RCC 7860 (cell line): Measurements from ENCODE around the gene PDCD4.

Experiments
- DNase-seq: peaks from one replicate; pipeline ENCODE4 v3.0.0-alpha.2; 2015; ENCODE audit warnings: low spot score
- FAIRE-seq: peaks from 2 replicates; lab custom pipeline; 2012; peaks lifted over from hg19 to GRCh38; lab: Jason Lieb, UNC

PDCD4 gene

DNA sequence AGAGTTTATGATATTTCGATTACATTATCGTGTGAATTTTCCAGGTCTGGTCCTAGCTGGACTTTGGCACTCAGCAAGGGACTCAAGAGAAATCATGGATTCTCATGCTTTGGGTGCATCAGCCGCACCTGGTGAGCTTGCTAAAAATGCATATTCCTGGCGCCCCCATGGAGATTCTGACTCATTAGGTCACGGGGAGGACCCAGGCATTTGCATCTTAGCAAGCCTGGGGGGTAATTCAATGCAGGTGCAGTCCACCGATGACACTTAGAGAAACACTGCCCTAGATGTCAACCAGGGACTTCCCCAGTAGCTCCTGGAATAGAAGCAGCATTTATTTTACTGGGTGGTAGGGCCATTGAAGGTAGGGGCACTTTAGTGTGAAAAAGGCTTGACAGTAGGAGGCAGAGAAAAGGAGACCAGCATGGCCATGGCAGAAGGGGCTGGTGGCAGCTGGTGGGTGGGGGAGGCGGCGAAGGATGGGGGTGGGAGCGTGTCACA lies 29.9 kb upstream of the PDCD4 start:
- FAIRE-seq = no peak
- DNase-seq = no peak

DNA sequence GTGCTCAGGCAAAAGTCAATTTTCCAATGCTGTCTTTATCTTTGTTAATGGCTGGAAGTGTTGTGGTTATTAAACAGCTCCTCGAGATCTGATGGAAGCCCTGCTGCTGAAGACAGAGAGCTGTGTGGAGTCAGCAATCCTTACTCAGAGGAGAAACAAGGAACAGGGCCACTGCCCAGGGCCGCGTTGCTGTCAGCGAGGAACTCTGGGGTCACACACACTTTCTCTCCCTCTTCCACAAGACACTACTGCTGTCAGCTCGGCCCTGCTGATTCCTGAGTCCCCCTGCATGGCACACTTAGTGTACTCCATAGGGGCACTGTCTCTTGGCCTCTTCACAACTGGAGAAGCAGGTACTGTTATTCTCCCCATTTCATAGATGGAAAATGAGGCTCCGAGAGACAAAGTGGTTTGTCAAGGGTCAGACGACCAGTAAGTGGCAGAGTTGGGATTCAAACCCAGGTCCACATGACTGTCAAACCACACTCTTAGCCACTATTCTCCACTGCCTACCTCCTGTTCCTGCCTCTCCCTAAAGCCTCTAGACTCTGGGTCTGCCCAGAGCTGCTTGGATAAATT lies 29.3 kb upstream of the PDCD4 start:
- no peak for FAIRE-seq
- DNase-seq = no peak

DNA sequence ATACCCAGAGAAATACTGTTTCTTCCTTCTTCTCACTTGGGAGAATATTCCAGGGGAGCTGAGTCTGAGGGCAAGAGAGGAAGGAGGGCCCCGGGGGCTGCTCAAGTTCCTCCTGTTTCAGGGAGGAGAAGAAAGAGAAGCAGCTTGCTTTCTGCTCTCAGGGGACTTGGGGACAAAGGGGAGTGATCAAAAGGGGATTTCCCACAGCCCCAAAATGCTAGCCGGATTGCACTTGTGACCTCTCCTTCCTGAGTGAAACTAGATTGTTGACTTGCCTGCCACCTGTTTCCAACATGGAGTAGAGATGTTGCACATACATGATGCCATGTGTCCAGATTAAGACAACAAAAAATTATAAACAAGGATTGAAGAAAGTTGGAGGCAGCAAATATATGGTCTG lies 28.7 kb upstream of the PDCD4 start:
- no peak for FAIRE-seq

DNA sequence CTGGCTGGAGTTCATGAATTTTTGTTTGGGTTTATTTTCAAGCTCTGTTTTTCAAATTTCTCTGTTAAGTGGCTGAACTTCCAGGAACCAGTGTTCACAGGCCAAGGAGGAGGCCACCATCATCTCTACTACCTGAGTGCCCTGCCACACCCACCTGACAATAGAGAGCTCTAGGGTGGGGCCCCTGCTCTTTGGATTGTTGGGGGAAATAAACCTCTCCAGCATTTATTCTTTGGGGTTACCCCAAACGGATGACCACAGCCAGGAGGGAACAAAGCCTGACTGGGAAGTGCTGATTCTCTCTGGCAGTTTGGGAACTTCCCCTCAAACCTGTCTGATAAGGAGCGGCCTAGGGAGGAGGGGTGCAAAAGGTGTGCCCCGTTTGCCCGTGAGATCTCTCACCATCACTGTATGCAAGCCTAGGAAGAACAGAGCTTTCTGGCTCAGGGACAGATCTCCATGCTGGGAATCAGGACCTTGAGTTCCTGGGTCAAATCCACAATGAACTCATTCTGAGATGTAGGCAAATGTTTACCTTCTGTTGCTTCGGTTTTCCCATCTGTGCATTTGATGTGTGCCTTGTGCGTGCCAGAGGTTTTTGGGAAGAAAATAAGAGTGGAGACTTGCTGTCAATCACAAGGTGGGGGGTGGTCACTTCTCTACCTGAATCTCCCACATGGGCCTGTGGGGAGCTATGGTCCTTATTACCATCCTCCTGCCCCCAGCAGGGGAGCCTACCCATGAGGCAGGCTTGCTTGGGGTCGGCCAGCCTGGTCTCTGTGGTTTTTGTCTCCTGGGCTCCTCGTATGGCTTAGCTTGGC lies 27.7 kb upstream of the PDCD4 start:
- FAIRE-seq (no peak), DNase-seq (no peak)

More for the DNA sequence above, 28.7 kb upstream of the PDCD4 start:
- no peak for DNase-seq

DNA sequence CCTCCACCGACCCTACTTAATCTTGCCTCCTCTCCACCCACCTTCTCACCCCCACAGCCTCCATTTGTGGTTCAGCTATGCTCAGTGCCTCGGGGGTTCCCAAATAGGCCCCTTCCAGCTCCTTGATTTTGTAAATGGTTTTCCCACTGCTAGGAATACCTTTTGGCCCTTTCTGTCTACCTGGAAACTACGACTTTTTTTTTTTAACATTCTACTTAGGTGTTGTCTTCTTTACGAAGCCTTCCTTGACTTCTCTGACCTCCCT lies 27.2 kb upstream of the PDCD4 start:
- DNase-seq (no peak), FAIRE-seq (no peak)

DNA sequence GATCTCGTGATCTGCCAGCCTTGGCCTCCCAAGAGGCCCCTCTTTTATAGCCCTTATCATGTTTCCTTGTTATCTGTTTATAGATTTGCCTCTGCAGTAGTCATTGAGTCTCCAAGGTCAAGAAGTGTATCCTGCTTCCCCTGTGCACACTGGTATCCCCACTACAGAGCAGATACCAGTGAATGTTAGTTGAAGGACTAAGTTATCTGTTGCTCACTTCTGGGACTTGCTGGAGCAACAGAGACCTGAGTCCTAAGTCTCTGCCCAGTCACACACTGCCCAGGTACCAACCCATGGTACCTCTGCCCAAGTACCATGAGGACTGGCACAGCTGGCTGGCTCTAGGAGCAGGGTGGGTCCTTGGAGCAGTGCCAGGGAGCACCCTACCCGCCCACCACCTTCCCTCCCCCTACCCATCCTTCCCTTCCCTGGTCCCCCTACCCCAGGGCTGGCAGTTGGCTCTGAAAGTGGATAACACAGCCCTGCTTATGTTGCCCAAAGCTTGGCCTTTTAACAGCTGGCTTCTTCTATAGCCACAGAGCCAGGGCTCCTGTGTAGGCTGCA lies 26.5 kb upstream of the PDCD4 start:
- no peak for DNase-seq
- no peak for FAIRE-seq

DNA sequence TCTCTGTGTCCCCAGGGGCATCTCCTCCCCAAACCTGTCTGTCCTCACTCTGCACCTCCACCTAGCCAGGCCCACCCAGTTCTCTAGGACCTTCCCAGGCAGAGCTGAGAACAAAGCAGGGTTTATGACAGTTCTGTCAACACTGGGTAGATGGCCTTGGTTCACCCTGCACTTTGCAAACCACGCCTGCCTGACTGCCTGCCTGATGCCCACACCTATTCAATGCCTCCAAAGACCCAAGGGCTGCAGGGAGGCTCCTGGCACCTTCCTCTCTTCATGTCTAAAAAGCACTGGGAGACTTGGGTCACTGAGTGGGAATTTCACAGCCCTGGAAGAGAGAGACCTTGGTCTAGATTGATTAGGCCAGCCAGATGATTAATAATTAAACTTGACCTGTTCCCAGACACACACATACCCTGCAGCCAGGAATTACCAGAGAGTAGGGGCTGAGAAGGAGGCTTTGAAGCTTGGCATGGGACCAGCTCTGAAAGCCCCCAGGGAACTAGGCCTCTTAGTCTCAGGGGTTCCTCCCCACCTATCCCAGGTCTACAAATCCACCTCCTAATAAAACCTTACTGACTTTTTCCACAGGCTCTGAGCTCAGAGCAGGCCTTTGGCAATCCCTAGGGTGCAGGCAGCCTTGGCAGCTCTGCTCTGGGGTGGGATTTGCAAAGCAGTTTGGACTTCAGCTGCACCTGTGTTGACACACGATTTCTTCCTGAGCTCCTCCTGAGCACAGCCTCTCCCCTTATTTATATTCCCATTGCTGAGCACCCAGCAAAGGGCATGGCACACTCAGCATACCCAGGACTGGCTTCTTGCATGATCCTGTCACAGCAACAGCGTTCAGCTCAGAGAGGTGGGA lies 25.7 kb upstream of the PDCD4 start:
- DNase-seq = no peak
- no peak for FAIRE-seq

DNA sequence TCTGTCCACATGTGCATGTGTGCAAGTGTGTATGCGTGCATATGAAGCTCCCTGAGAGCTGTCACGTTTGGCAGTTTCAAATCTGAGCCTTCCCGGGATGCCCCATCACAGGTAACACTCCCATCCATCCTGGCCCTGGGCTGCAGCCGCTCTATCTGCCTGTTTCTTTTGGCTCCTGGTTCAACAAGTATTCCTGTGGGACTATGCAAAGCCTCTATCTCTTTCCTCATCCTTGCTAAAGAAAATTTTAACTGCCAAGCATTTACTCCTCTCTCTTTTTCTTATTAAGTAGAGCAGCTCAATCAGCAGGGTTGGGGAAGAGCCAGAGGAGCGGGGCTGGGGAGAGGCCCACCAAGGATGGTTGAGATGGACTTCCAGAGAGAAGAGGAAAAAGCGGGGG lies 24.4 kb upstream of the PDCD4 start:
- FAIRE-seq (no peak), DNase-seq (no peak)

DNA sequence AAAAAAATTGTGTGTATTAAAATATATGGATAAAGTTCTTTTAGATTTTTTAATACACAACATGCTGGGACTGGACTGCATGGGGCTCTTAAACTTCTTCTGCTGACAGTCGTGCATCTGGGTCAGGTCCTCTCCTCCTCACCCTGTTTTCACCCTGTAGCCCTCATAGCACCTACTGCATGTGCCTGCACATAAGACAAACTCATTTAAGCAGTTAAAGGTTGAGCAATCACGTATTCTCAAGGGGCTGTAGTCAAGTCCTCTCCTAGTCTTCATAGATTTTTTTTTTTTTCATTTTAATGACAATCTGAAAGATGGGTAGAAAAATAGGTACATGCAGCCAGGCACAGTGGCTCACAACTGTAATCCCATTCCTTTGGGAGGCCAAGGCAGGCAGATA lies 23.6 kb upstream of the PDCD4 start:
- FAIRE-seq (no peak), DNase-seq (no peak)

DNA sequence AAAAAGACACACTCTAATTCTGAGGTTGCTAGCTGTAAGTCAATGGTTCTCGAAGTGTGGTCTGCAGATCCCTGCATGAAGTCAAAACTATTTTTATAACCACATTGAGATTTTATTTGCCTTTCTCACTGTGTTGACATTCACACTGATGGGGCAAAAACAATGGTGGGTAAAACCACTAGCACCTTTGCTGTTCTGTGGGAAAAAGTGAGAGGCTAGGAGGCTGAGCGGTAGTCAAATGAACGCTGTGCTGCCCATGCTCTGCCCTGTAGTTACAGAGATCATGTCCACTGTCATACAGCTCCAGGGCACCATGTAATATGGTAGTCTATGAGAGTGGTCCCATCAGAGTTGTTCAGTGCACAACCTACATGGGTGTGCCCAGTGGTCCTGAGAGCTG lies 21.6 kb upstream of the PDCD4 start:
- FAIRE-seq = no peak

DNA sequence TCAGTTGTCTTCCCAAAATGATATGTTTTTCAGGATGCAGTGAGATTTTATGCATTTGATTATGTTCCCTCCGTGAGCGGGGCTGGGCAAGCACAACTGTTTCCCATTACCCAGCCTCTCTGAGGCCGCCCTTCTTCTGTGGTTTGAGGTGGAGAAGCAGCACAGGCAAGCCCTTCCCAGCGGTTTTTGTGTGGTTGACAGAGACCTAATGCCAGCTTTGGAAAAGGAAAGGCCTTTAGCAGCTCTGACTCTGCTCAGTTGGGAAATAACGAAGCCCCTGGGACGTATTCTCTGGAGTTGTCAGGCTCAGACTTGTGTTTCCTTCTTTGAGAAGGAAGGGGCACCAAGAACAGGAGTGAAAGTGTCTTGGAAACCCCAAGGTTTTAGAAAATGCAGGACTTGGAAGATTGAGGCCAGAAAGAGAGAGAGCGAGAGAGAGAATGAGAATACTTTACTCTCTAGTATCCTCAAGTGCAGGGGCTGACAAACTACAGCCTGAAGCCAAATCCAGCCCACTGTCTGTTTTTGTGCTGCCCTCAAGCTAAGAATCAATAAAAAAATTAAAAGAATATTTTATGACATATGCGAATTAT lies 20.6 kb upstream of the PDCD4 start:
- FAIRE-seq (no peak), DNase-seq (no peak)

More for the DNA sequence above, 21.6 kb upstream of the PDCD4 start:
- no peak for DNase-seq

DNA sequence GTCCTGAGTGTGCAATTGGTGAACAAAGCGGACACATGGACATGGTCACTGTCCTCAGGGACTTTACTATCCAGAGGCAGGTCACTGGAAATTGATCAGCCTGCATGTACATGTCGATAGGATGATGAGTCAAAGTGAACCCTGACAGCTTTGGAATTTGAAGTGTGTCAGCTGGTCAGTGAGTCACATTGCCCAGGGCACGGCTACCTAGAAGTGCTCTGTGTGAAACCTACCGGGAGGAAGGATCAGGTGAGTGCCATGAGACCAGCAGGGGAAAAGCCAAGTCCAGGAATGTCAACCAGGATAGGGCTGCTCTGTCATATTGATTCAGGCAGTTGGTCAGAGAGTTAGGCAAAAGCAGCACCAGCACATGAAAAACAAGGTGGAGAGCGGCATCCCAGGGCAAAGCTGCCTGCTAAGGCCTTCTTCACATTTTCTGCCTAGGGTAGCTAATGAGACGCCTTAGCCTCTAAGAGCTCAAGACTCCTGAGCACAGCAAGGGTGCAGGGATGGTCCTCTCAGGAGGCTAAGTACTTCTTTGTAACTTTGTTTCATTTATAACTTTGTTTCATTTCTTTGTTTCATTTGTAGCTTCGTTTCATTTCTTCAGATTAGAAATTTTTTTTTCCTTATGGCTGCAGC lies 19.4 kb upstream of the PDCD4 start:
- no peak for DNase-seq
- FAIRE-seq = no peak

DNA sequence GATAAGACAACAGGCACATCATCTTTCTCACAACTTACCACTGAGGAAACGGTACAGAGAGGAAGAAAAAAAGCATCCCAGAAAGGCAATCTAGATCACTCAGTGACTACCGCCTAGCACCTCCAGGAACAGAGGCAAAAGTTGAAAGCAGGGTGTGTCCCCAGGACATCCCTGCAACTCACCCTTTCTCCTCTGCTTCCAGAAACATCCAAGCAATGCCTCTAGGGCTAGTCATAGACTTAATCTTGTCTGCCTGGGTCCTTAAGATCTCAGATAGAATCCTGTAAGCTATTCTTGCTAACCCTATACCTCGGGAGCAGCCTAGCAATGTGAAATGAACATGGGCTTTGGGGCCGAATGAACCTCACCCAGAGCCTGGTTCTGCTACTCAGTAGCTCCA lies 18.8 kb upstream of the PDCD4 start:
- FAIRE-seq (no peak), DNase-seq (no peak)

DNA sequence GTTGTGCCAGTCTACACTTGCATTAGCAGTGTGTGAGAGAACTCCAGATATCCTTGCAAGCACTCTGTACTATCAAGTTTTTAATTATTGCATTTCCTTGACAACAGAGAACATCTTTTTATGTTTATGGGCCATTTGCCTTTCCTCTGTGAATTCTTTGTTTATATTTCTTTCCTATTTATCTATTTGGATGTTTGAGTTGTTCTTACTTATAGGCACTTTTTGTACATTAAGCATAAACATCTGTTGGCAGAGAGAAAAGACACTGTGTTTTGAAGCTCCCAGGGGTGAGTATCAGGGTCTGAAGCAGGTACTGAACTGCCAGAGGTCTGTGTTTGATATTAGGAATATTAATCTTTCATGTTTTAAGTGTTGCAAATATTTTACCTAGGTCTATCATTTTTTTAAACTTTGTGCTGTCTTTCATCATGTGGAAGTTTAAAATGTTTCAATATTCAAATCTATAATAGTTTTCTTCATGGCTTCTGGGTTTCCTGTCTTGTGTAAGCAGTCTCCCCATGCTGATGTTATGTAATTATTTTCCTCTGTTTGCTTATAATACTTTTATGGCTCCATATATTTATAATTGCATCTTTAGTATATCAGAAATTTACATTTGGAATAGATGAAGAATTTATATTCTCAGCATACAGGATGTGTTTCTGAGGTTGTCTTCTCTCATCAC lies 17.7 kb upstream of the PDCD4 start:
- DNase-seq (no peak), FAIRE-seq (no peak)

DNA sequence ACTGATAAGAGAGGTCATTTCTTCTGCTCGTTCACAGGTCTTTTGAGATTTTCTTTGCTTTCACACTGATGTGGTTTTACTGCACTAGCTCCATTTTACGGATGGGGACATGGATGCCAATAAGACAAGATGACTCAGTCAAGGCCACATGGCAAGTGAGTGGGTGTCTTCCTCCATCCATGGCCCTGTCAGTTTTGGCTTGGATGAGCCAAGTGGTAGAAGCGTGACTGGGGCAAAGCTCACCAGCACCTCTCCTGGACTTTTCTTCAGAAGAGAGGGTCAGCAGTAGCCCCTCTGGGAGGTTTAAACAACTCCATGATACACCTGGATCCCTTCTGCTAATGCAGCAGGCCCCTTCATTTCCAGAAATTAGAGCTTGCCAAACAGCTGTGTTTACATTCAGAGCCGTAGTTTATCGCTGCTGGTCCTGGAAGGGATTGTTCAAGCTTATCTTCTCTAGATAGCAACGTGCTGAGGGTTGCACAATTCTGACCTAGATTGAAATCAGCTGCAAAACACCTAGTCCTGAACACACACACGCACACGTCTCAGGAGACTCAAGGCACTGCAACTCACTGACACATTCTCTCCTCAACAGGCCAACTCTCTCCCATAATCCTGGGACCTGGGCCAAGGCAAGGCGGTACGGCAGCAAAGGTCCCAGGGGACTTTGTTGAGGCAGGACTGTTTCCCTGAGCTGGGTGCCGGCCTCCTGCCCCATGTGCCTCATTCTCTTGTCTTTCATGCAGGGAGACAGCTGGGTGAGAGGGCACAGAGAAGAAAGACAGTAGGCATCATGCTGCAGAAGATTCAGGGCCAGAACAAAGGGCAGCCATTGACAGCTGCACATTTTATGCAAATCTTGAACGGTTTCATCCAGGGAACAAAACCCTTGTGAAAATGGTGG lies 14.2 kb upstream of the PDCD4 start:
- DNase-seq (no peak), FAIRE-seq (no peak)

DNA sequence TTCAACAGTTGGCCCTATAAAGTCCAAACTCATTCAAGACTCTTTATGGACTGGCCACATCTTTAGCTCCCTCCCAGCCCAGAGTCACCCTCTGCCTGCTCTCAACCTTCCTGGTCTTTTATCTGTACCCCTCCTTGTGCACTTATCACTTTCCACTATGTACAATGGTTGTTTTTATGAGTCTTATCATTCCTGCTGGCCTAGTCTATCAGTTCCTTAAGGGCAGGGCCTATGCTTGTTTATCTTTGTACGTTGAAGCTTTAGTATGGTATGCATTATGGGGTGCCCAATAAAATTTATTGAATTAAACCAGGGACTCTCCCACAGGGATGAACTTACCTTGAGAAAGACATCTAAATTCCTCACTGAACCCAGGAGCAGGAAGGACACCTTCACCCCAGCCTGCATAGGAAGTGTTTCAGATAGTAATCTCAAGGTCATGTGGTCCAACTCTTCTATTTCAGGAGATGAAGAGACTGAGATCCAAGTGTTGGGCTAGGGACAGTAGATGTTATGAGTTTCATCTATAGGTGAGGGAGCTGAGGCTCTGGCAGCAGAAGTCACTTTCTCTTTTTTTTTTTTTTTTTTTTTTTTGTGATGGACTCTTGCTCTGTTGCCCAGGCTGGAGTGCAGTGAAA lies 13.3 kb upstream of the PDCD4 start:
- DNase-seq = no peak
- no peak for FAIRE-seq

DNA sequence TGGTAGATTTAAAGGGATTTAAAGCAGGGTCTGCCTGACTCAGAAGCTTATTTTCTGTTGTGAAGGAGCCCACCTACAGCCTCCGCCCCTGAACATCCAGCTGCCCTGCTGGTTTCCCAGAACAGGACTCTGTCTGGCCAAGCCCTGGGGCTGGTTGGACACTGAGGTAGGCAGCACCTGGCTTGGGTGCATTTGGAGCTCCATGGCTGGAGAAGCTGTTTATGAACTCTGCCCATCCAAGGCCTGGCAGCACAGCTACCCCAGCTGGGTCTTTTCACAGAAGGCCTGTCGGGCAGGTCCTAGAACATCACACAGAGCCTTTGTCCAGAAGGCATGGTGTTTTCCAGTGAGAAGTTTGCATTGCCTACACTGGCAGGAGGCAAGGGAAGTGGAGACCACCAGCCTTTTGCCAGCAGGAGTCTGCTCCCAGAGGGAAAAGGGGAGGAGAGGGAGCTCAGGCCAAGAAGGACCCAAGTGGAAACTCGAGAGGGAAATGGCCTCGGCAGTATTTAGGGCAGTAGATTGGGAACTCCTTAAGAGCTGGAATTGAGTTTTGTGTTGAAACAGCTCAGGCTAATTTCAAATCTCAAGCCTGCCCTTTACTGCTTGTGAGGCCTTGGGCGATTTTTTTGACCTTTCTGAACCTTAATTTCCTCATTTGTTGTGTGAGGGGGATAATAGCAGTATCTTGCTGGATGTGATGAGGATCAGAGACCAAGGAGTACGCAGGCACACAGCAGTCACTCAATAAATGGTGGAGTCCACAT lies 12.3 kb upstream of the PDCD4 start:
- DNase-seq (no peak), FAIRE-seq (no peak)

DNA sequence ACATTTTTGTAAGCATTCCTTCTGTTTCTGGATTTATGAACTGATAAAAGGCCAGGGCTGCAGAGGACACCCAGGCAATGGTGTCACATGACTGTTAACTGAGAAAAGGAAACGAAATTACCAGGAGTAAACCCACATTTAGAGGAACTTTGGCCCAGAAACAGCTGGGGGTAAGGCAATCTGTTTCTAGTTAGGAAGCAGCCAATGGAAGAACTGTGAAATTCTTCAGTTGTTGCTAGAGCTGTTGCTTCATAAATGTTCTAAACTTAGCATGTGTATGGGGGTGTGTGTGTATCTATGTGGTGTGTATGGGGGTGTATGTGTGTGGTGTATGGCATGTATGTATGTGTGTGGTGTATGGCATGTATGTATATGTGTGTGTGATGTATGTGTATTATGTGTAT lies 11.8 kb upstream of the PDCD4 start:
- FAIRE-seq (no peak), DNase-seq (no peak)
